Mesendoderm (in vitro differentiated cells): ENCODE measurements around the gene ADCYAP1R1. TPM values are rescaled to one million over a fixed set of nuclear protein-coding genes. Genes with fewer than 3 reads are reported as not detected.
A peak's percentile ranks its signal among the peaks of the same experiment; 100 is the strongest.

Experiments
- DNase-seq: peaks from one replicate; pipeline ENCODE4 v3.0.0; 2013
- H2AK5ac ChIP-seq: 2 replicates; pipeline ENCODE4 v1.6.1; 2013; ENCODE audit warnings: low read length, inconsistent platforms
- H2BK120ac ChIP-seq: 2 replicates; pipeline ENCODE4 v1.6.1; 2013; ENCODE audit warnings: low read depth, mild to moderate bottlenecking, low read length, moderate library complexity, mixed read lengths
- H2BK15ac ChIP-seq: replicated peaks from 2 replicates; pipeline ENCODE4 v1.6.1; 2013; ENCODE audit warnings: low read depth, mild to moderate bottlenecking, moderate library complexity
- H2BK5ac ChIP-seq: 2 replicates; pipeline ENCODE4 v1.6.1; 2013; ENCODE audit warnings: low read length, inconsistent platforms
- H3K18ac ChIP-seq: 2 replicates; pipeline ENCODE4 v1.6.1; 2013; ENCODE audit warnings: mild to moderate bottlenecking, low read length, mixed read lengths
- H3K23ac ChIP-seq: one replicate; pipeline ENCODE4 v1.6.1; 2013; ENCODE audit warnings: low read length
- H3K27ac ChIP-seq: 2 replicates; pipeline ENCODE4 v1.5.1; 2013; ENCODE audit warnings: low read depth, mild to moderate bottlenecking, inconsistent platforms, low read length, moderate library complexity
- H3K27me3 ChIP-seq: 2 replicates; pipeline ENCODE4 v1.6.1; 2013; ENCODE audit warnings: low read length, control low read depth, mild to moderate bottlenecking, inconsistent platforms; ENCODE audit not compliant: insufficient read depth, poor library complexity
- H3K36me3 ChIP-seq: 2 replicates; pipeline ENCODE4 v1.6.1; 2013; ENCODE audit warnings: low read length, inconsistent platforms; ENCODE audit not compliant: control insufficient read depth, insufficient read depth
- H3K4ac ChIP-seq: one replicate; pipeline ENCODE4 v1.6.1; 2013; ENCODE audit warnings: low read depth, mild to moderate bottlenecking, low read length, moderate library complexity
- H3K4me1 ChIP-seq: 2 replicates; pipeline ENCODE4 v1.6.1; 2013; ENCODE audit warnings: low read depth, low read length, inconsistent platforms; ENCODE audit not compliant: control insufficient read depth
- H3K4me2 ChIP-seq: 2 replicates; pipeline ENCODE4 v1.6.1; 2013; ENCODE audit warnings: low read length
- H3K4me3 ChIP-seq: 2 replicates; pipeline ENCODE4 v1.5.1; 2013; ENCODE audit warnings: mild to moderate bottlenecking, low read length
- H3K56ac ChIP-seq: one replicate; pipeline ENCODE4 v1.6.1; 2013; ENCODE audit warnings: low read length
- H3K79me1 ChIP-seq: 2 replicates; pipeline ENCODE4 v1.6.1; 2013; ENCODE audit warnings: low read length, inconsistent platforms
- H3K79me2 ChIP-seq: 2 replicates; pipeline ENCODE4 v1.6.1; 2013; ENCODE audit warnings: mild to moderate bottlenecking, low read length; ENCODE audit not compliant: control insufficient read depth, insufficient read depth
- H3K9ac ChIP-seq: 2 replicates; pipeline ENCODE4 v1.6.1; 2013; ENCODE audit warnings: low read length, inconsistent platforms
- H4K5ac ChIP-seq: one replicate; pipeline ENCODE4 v1.6.1; 2013; ENCODE audit warnings: low read length
- H4K8ac ChIP-seq: one replicate; pipeline ENCODE4 v1.6.1; 2013; ENCODE audit warnings: low read depth, mild to moderate bottlenecking, control low read depth, low read length, moderate library complexity
- WGBS: extraction: QIAGEN DNeasy Blood & Tissue Kit; methylation state at CpG from one replicate; pipeline ENCODE4 v1.1.7; 2013; ENCODE audit warnings: low lambda C conversion rate, missing lambda C conversion rate; ENCODE audit not compliant: insufficient coverage; ENCODE audit errors: extremely low coverage; 5-methylcytosine and 5-hydroxymethylcytosine counted together
- polyA plus RNA-seq, 2 experiments: library from polyadenylated mRNA; stranded (reverse); fragments of 200-250 nt; gene quantifications; one replicate each; pipeline ENCODE4 v1.2.3, GENCODE V29; 2013

Gene ADCYAP1R1
- polyA plus RNA-seq (2013, experiment 1 of 2) = 5.1 TPM
- polyA plus RNA-seq (2013, experiment 2 of 2) = 4.4 TPM

- no peak within 1 kb of the TSS for H4K8ac ChIP-seq
- no peak within 1 kb of the TSS for H3K27ac ChIP-seq
Measured at GRCh38 chr7:31051598-31052486, at the start of gene ADCYAP1R1. Gene ADCYAP1R1 (plus strand): TSS chr7:31052308. CDS start chr7:31063265, 10,957 bp downstream.

DNA sequence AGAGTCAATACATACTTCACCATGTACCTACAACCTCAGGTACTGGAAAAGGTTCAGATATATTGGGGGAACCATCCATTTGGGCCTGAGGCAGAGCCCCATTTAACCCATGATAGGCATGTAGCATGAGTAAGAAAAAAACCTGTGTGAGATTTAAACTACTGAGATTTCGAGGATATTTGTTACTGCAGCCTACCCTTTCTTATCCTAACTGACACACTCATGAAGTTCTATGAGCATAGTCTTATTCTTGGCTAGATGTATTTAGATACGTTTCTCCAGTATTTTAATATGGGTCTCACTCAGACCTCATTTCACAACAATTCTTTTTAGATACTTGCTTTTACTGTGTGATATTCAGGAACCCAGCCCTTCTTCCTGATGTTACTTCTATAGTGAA lies 49.0 kb upstream of the ADCYAP1R1 start:
- no CpG with 5 or more reads among the region's 2 CpGs for WGBS
- Histone ChIP-seq H3K36me3 (no peaks in the 10 kb centered on the region), H3K79me1 (no peaks in the 10 kb centered on the region), H3K79me2 (no peaks in the 10 kb centered on the region), H3K9ac (no peak overlapping the region), H3K4me3 (no peak overlapping the region), H4K8ac (no peak overlapping the region), H3K56ac (no peak overlapping the region), H2BK15ac (no peak overlapping the region), H2BK5ac (no peak overlapping the region), H3K27ac (no peak overlapping the region), H3K4me1 (peaks cover 10% of the 10 kb centered on the region), H3K18ac (no peak overlapping the region), H3K23ac (no peak overlapping the region), H2AK5ac (no peak overlapping the region), H3K27me3 (no peaks in the 10 kb centered on the region), H3K4me2 (no peak overlapping the region), H4K5ac (no peak overlapping the region), H3K4ac (no peak overlapping the region), H2BK120ac (no peak overlapping the region)
- no peak for DNase-seq

More at GRCh38 chr7:31051598-31052486, at the start of gene ADCYAP1R1:
- Histone ChIP-seq H3K9ac (peak within 1 kb of the TSS; percentile 59), H2BK15ac (no peak within 1 kb of the TSS), H3K79me2 (no peaks in the 10 kb centered on the region), H2BK120ac (no peak within 1 kb of the TSS), H3K4ac (no peak within 1 kb of the TSS), H2AK5ac (no peak within 1 kb of the TSS), H2BK5ac (no peak within 1 kb of the TSS), H3K4me1 (no peaks in the 10 kb centered on the region), H3K18ac (no peak within 1 kb of the TSS), H3K4me2 (peak within 1 kb of the TSS; percentile 86), H3K4me3 (peak within 1 kb of the TSS; percentile 22), H3K27me3 (peaks cover 3% of the 10 kb centered on the region), H3K79me1 (no peaks in the 10 kb centered on the region), H3K36me3 (no peaks in the 10 kb centered on the region), H3K56ac (peak within 1 kb of the TSS; percentile 78), H3K23ac (no peak within 1 kb of the TSS), H4K5ac (no peak within 1 kb of the TSS)
- WGBS = no CpG with 5 or more reads among the region's 56 CpGs
- peak; percentile 62 for DNase-seq

DNA sequence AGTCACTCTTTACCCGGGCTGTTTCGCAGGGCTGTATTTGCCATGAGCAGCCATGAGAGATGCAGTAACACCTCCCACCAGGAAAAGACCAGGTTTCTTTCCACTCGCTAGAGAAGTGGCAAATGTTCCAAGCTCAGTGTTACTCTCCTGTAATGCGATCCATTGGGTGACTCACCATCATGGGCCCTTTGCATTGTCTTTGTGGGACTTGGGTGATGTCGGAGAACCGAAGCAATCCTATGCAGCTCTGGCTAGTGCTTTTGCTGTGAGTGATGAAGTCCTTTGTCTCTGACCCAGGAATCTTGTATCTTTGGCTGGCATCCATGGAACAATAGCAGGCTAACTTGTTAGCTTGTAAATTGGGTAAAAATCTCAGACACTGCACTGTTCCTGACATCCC lies 48.4 kb upstream of the ADCYAP1R1 start:
- H3K79me2 ChIP-seq = no peaks in the 10 kb centered on the region
- H3K27me3 ChIP-seq = no peaks in the 10 kb centered on the region
- H3K9ac ChIP-seq = no peak overlapping the region
- H3K56ac ChIP-seq = no peak overlapping the region
- DNase-seq = peak; percentile 60
- no peak overlapping the region for H2AK5ac ChIP-seq
- no peaks in the 10 kb centered on the region for H3K79me1 ChIP-seq
- no peak overlapping the region for H2BK5ac ChIP-seq
- no peak overlapping the region for H3K4me3 ChIP-seq
- H2BK15ac ChIP-seq = no peak overlapping the region
- no peak overlapping the region for H3K18ac ChIP-seq
- H3K4me2 ChIP-seq = no peak overlapping the region
- H4K8ac ChIP-seq = no peak overlapping the region
- no CpG with 5 or more reads among the region's 6 CpGs for WGBS
- H3K36me3 ChIP-seq = no peaks in the 10 kb centered on the region
- H3K27ac ChIP-seq = no peak overlapping the region
- no peak overlapping the region for H2BK120ac ChIP-seq
- no peak overlapping the region for H3K4ac ChIP-seq
- no peak overlapping the region for H3K23ac ChIP-seq
- peaks cover 10% of the 10 kb centered on the region for H3K4me1 ChIP-seq
- H4K5ac ChIP-seq = no peak overlapping the region

- no CpG with 5 or more reads among the region's 1 CpG for WGBS
- H3K4ac ChIP-seq = no peak overlapping the region
- no peak overlapping the region for H3K4me2 ChIP-seq
- H3K18ac ChIP-seq = no peak overlapping the region
- no peak overlapping the region for H2AK5ac ChIP-seq
- no peak overlapping the region for H3K27ac ChIP-seq
- H2BK5ac ChIP-seq = no peak overlapping the region
- no peaks in the 10 kb centered on the region for H3K27me3 ChIP-seq
- H3K4me1 ChIP-seq = peaks cover 10% of the 10 kb centered on the region
- H4K8ac ChIP-seq = no peak overlapping the region
- no peak overlapping the region for H2BK120ac ChIP-seq
- H3K79me1 ChIP-seq = no peaks in the 10 kb centered on the region
- H4K5ac ChIP-seq = no peak overlapping the region
- H3K56ac ChIP-seq = no peak overlapping the region
- no peak overlapping the region for H2BK15ac ChIP-seq
- H3K23ac ChIP-seq = no peak overlapping the region
- no peaks in the 10 kb centered on the region for H3K36me3 ChIP-seq
- no peaks in the 10 kb centered on the region for H3K79me2 ChIP-seq
- DNase-seq = peak; percentile 44
- H3K4me3 ChIP-seq = no peak overlapping the region
- no peak overlapping the region for H3K9ac ChIP-seq
Measured at GRCh38 chr7:31004393-31004792, 47.7 kb upstream of the ADCYAP1R1 start.

DNA sequence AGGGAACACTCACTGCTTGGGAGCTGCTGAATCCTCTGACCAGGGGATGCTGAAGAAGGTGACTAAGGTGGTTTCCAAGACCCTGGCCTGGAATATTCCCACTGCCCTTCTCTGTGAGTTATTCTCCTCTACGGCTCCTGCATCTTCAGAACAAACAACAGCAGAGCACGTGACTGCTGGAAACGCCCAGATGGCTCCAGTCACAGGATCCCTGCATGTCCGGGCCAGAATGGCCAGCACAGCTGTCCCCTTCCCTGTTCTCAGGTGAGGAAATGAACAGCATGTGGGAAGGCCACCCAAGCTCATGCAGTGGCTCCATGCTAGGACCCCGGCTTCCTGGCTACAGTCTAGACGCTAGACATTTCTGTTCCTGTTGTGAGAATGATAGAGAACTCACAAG lies 45.3 kb upstream of the ADCYAP1R1 start:
- H3K79me2 ChIP-seq = no peaks in the 10 kb centered on the region
- H3K4me2 ChIP-seq = no peak overlapping the region
- no peak overlapping the region for H3K23ac ChIP-seq
- H3K9ac ChIP-seq = no peak overlapping the region
- H3K4ac ChIP-seq = no peak overlapping the region
- no peak overlapping the region for H3K18ac ChIP-seq
- H2BK120ac ChIP-seq = no peak overlapping the region
- peaks cover 7% of the 10 kb centered on the region for H3K4me1 ChIP-seq
- no peak for DNase-seq
- WGBS = no CpG with 5 or more reads among the region's 6 CpGs
- no peaks in the 10 kb centered on the region for H3K27me3 ChIP-seq
- no peak overlapping the region for H4K8ac ChIP-seq
- no peak overlapping the region for H2BK15ac ChIP-seq
- no peaks in the 10 kb centered on the region for H3K79me1 ChIP-seq
- no peaks in the 10 kb centered on the region for H3K36me3 ChIP-seq
- H3K4me3 ChIP-seq = no peak overlapping the region
- no peak overlapping the region for H2AK5ac ChIP-seq
- H3K27ac ChIP-seq = no peak overlapping the region
- H3K56ac ChIP-seq = no peak overlapping the region
- H2BK5ac ChIP-seq = no peak overlapping the region
- H4K5ac ChIP-seq = no peak overlapping the region
